Hepatocyte (in vitro differentiated cells): ENCODE data around the gene ARHGAP28. TPM values are rescaled to one million over a fixed set of nuclear protein-coding genes. Genes with fewer than 3 reads are reported as not detected.
"Not testable (repeated sequence)": the region's sequence is repeated elsewhere in the genome, so short reads cannot be mapped to it uniquely, and the experiment has no call there.

Experiments used
- DNase-seq: peaks from one replicate; pipeline ENCODE4 v3.0.0-alpha.2; 2016; ENCODE audit warnings: low spot score
- H2AFZ ChIP-seq: fragments of 200-600 bp; sonication (generic); 2 replicates; pipeline ENCODE4 v1.6.0; 2016; ENCODE audit warnings: antibody characterized with exemption, mild to moderate bottlenecking
- H3K27ac ChIP-seq: fragments of 200-600 bp; sonication (generic); 2 replicates; pipeline ENCODE4 v1.5.1; 2016; ENCODE audit warnings: mild to moderate bottlenecking
- H3K27me3 ChIP-seq: fragments of 200-600 bp; sonication (generic); 2 replicates; pipeline ENCODE4 v1.6.1; 2016
- H3K36me3 ChIP-seq: fragments of 200-600 bp; sonication (generic); replicated peaks from 2 replicates; pipeline ENCODE4 v1.5.1; 2016; ENCODE audit warnings: low read depth; ENCODE audit not compliant: insufficient read depth
- H3K4me1 ChIP-seq: fragments of 200-600 bp; sonication (generic); 2 replicates; pipeline ENCODE4 v1.5.1; 2016; ENCODE audit warnings: mild to moderate bottlenecking, moderate library complexity; ENCODE audit not compliant: insufficient read depth
- H3K4me2 ChIP-seq: fragments of 200-600 bp; sonication (generic); 2 replicates; pipeline ENCODE4 v1.6.0; 2016
- H3K4me3 ChIP-seq: fragments of 200-600 bp; sonication (generic); 2 replicates; pipeline ENCODE4 v1.5.1; 2016; ENCODE audit warnings: mild to moderate bottlenecking
- H3K79me2 ChIP-seq: fragments of 200-600 bp; sonication (generic); 2 replicates; pipeline ENCODE4 v1.6.0; 2017; ENCODE audit warnings: mild to moderate bottlenecking
- H3K9me2 ChIP-seq: fragments of 200-600 bp; sonication (generic); replicated peaks from 2 replicates; pipeline ENCODE4 v1.6.0; 2017; ENCODE audit warnings: mild to moderate bottlenecking; ENCODE audit not compliant: insufficient read depth
- H3K9me3 ChIP-seq: fragments of 200-600 bp; sonication (generic); 2 replicates; pipeline ENCODE4 v1.5.1; 2016; ENCODE audit warnings: low read depth, mild to moderate bottlenecking
- H4K20me1 ChIP-seq: fragments of 200-600 bp; sonication (generic); 2 replicates; pipeline ENCODE4 v1.6.0; 2016; ENCODE audit warnings: mild to moderate bottlenecking; ENCODE audit not compliant: insufficient read depth, poor library complexity, severe bottlenecking
- CTCF ChIP-seq: fragments of 200-600 bp; sonication (generic); IDR thresholded peaks from 2 replicates; pipeline ENCODE4 v1.5.1; 2016; ENCODE audit warnings: antibody characterized with exemption, mild to moderate bottlenecking; ENCODE audit not compliant: poor library complexity
- EZH2 ChIP-seq: fragments of 200-600 bp; sonication (generic); IDR thresholded peaks from 2 replicates; pipeline ENCODE4 v1.6.1; 2016; ENCODE audit warnings: antibody characterized with exemption, mild to moderate bottlenecking, borderline replicate concordance
- EZH2phosphoT487 ChIP-seq: fragments of 200-600 bp; sonication (generic); IDR thresholded peaks from one replicate; pipeline ENCODE4 v1.6.1; 2018; ENCODE audit warnings: antibody characterized with exemption, mild to moderate bottlenecking, low read depth, moderate library complexity; ENCODE audit not compliant: unreplicated experiment, severe bottlenecking
- WGBS: methylation state at CpG from one replicate; pipeline ENCODE4 v1.1.6; 2016; ENCODE audit warnings: low lambda C conversion rate; ENCODE audit errors: missing lambda C conversion rate; 5-methylcytosine and 5-hydroxymethylcytosine counted together
- polyA plus RNA-seq: library from polyadenylated mRNA; unstranded; fragments of >200 nt; fragmentation: Nextera tagmentation; extraction: Ambion mirVana; gene quantifications from 2 replicates; pipeline ENCODE4 v1.2.1, GENCODE V29; 2016
- total RNA-seq: library from RNA; depleted of rRNA; stranded (reverse); fragments of >200 nt; gene quantifications from 2 replicates; pipeline ENCODE4 v1.2.3, GENCODE V29; 2014

Gene ARHGAP28
- total and polyA plus RNA-seq, 2 experiments from 2014 or later = 23.5 to 60.7 TPM

GRCh38 chr18:6836331-6836730 is 106.8 kb downstream of the ARHGAP28 start:
- WGBS = 100% methylated on average over 1 of the region's 1 CpG

GRCh38 chr18:6837904-6838303 is 108.4 kb downstream of the ARHGAP28 start:
- Histone ChIP-seq H3K9me3 (no peaks in the 10 kb centered on the region), H3K9me2 (no peaks in the 10 kb centered on the region), H4K20me1 (no peaks in the 10 kb centered on the region), H3K27me3 (no peaks in the 10 kb centered on the region), H3K79me2 (peaks cover 33% of the 10 kb centered on the region), H2AFZ (no peak overlapping the region), H3K27ac (peak overlapping the region; percentile 51), H3K36me3 (no peaks in the 10 kb centered on the region), H3K4me1 (peaks cover 9% of the 10 kb centered on the region), H3K4me2 (no peak overlapping the region), H3K4me3 (no peak overlapping the region)
- TF ChIP-seq EZH2 (no peak), CTCF (no peak)
- no peak for DNase-seq
- WGBS = 92% methylated on average over 3 of the region's 3 CpGs

More at GRCh38 chr18:6836331-6836730, 106.8 kb downstream of the ARHGAP28 start:
- Histone ChIP-seq H3K4me1 (peaks cover 9% of the 10 kb centered on the region), H2AFZ (no peak overlapping the region), H3K4me2 (no peak overlapping the region), H3K79me2 (peaks cover 24% of the 10 kb centered on the region), H3K27ac (peak overlapping the region; percentile 62), H3K27me3 (no peaks in the 10 kb centered on the region), H3K4me3 (no peak overlapping the region), H3K9me3 (no peaks in the 10 kb centered on the region), H4K20me1 (no peaks in the 10 kb centered on the region), H3K9me2 (no peaks in the 10 kb centered on the region), H3K36me3 (no peaks in the 10 kb centered on the region)
- no peak for DNase-seq
- TF ChIP-seq CTCF = no peak
- no peak for TF ChIP-seq EZH2phosphoT487
- no peak for TF ChIP-seq EZH2

GRCh38 chr18:6842081-6842480 is 112.6 kb downstream of the ARHGAP28 start:
- H3K27me3 ChIP-seq = no peaks in the 10 kb centered on the region
- H3K9me3 ChIP-seq = no peaks in the 10 kb centered on the region
- no peak overlapping the region for H2AFZ ChIP-seq
- H3K79me2 ChIP-seq = peaks cover 16% of the 10 kb centered on the region
- no peak for TF ChIP-seq CTCF
- no peak for TF ChIP-seq EZH2phosphoT487
- TF ChIP-seq EZH2 = no peak
- H4K20me1 ChIP-seq = no peaks in the 10 kb centered on the region
- 78% methylated on average over 3 of the region's 3 CpGs for WGBS
- no peaks in the 10 kb centered on the region for H3K9me2 ChIP-seq
- no peak for DNase-seq
- no peaks in the 10 kb centered on the region for H3K36me3 ChIP-seq
- no peak overlapping the region for H3K4me2 ChIP-seq
- H3K4me1 ChIP-seq = no peaks in the 10 kb centered on the region
- no peak overlapping the region for H3K27ac ChIP-seq
- H3K4me3 ChIP-seq = no peak overlapping the region

GRCh38 chr18:6843308-6843707 is 113.8 kb downstream of the ARHGAP28 start:
- DNase-seq = no peak

GRCh38 chr18:6845521-6845920 is 116.0 kb downstream of the ARHGAP28 start:
- not testable (repeated sequence) for H3K4me1 ChIP-seq, H3K36me3 ChIP-seq, H3K4me2 ChIP-seq, DNase-seq, H3K4me3 ChIP-seq, H3K27ac ChIP-seq, H2AFZ ChIP-seq, H3K9me2 ChIP-seq, H3K27me3 ChIP-seq, H4K20me1 ChIP-seq, H3K9me3 ChIP-seq
- 95% methylated on average over 1 of the region's 1 CpG for WGBS
- H3K79me2 ChIP-seq = peaks cover 16% of the 10 kb centered on the region

More at GRCh38 chr18:6843308-6843707, 113.8 kb downstream of the ARHGAP28 start:
- no peak for TF ChIP-seq EZH2phosphoT487
- TF ChIP-seq EZH2 = no peak
- TF ChIP-seq CTCF = no peak
- H3K4me2 ChIP-seq = no peak overlapping the region
- no peak overlapping the region for H2AFZ ChIP-seq
- H3K27ac ChIP-seq = no peak overlapping the region
- no peaks in the 10 kb centered on the region for H3K9me2 ChIP-seq
- no peaks in the 10 kb centered on the region for H3K4me1 ChIP-seq
- WGBS = 73% methylated on average over 2 of the region's 2 CpGs
- no peaks in the 10 kb centered on the region for H4K20me1 ChIP-seq
- H3K4me3 ChIP-seq = no peak overlapping the region
- no peaks in the 10 kb centered on the region for H3K9me3 ChIP-seq
- H3K27me3 ChIP-seq = no peaks in the 10 kb centered on the region
- no peaks in the 10 kb centered on the region for H3K36me3 ChIP-seq
- peaks cover 16% of the 10 kb centered on the region for H3K79me2 ChIP-seq
